Mononuclear cell (primary cell): ENCODE measurements around the gene MS4A8. TPM values are rescaled to one million over a fixed set of nuclear protein-coding genes. Genes with fewer than 3 reads are reported as not detected.
"Not testable (repeated sequence)": the region's sequence is repeated elsewhere in the genome, so short reads cannot be mapped to it uniquely, and the experiment has no call there.

Experiments
- H3K27me3 ChIP-seq: 2 replicates; pipeline ENCODE4 v1.6.0; 2011; ENCODE audit warnings: low read length, control low read depth; ENCODE audit not compliant: insufficient read depth
- H3K4me1 ChIP-seq: 2 replicates; pipeline ENCODE4 v1.5.1; 2011; ENCODE audit warnings: mild to moderate bottlenecking, low read length, control low read depth; ENCODE audit not compliant: insufficient read depth
- H3K4me3 ChIP-seq: 2 replicates; pipeline ENCODE4 v1.5.1; 2011; ENCODE audit warnings: mild to moderate bottlenecking, low read length, moderate library complexity
- H3K9me3 ChIP-seq: 2 replicates; pipeline ENCODE4 v1.5.1; 2011; ENCODE audit warnings: low read depth, mild to moderate bottlenecking, control low read depth, low read length
- total RNA-seq: library from RNA; depleted of rRNA; stranded (reverse); fragments of >200 nt; gene quantifications from one replicate; pipeline ENCODE4 v1.2.3, GENCODE V29; 2012

MS4A8 gene
- not detected for total RNA-seq

GRCh38 chr11:60699284-60699691 is at the start of gene MS4A8:
Gene MS4A8 (plus strand): TSS chr11:60699612. CDS start chr11:60700861, 1,249 bp downstream.
- no peak within 1 kb of the TSS for H3K4me3 ChIP-seq
- H3K27me3 ChIP-seq = no peaks in the 10 kb centered on the region
- no peaks in the 10 kb centered on the region for H3K4me1 ChIP-seq
- no peaks in the 10 kb centered on the region for H3K9me3 ChIP-seq

- Histone ChIP-seq H3K4me1 (no peaks in the 10 kb centered on the region), H3K9me3 (no peaks in the 10 kb centered on the region), H3K4me3 (no peak overlapping the region), H3K27me3 (no peaks in the 10 kb centered on the region)
These were observed 41.5 kb upstream of the MS4A8 start for GRCh38 chr11:60657888-60658287.

- Histone ChIP-seq H3K27me3 (no peaks in the 10 kb centered on the region), H3K9me3 (no peaks in the 10 kb centered on the region), H3K4me3 (no peak overlapping the region), H3K4me1 (no peaks in the 10 kb centered on the region)
These were observed 41.0 kb upstream of the MS4A8 start for GRCh38 chr11:60658409-60658808.

GRCh38 chr11:60672255-60672654 is 27.2 kb upstream of the MS4A8 start:
- Histone ChIP-seq H3K4me1 (no peaks in the 10 kb centered on the region), H3K4me3 (no peak overlapping the region), H3K9me3 (peaks cover 22% of the 10 kb centered on the region), H3K27me3 (peaks cover 10% of the 10 kb centered on the region)

GRCh38 chr11:60678231-60678630 is 21.2 kb upstream of the MS4A8 start:
- not testable (repeated sequence) for H3K4me1 ChIP-seq, H3K27me3 ChIP-seq, H3K4me3 ChIP-seq
- H3K9me3 ChIP-seq = peaks cover 17% of the 10 kb centered on the region

- peaks cover 8% of the 10 kb centered on the region for H3K4me1 ChIP-seq
- no peak overlapping the region for H3K4me3 ChIP-seq
- peaks cover 2% of the 10 kb centered on the region for H3K27me3 ChIP-seq
- peaks cover 13% of the 10 kb centered on the region for H3K9me3 ChIP-seq
These were observed 19.5 kb upstream of the MS4A8 start for GRCh38 chr11:60679879-60680278.

GRCh38 chr11:60680455-60681119 is 18.8 kb upstream of the MS4A8 start:
- Histone ChIP-seq H3K27me3 (peaks cover 2% of the 10 kb centered on the region), H3K4me1 (peaks cover 8% of the 10 kb centered on the region), H3K4me3 (no peak overlapping the region), H3K9me3 (peaks cover 13% of the 10 kb centered on the region)

- H3K4me3 ChIP-seq, H3K27me3 ChIP-seq, H3K9me3 ChIP-seq, H3K4me1 ChIP-seq: not testable (repeated sequence)
These were observed 14.9 kb upstream of the MS4A8 start for GRCh38 chr11:60684541-60684848.

- no peaks in the 10 kb centered on the region for H3K27me3 ChIP-seq
- no peaks in the 10 kb centered on the region for H3K4me1 ChIP-seq
- no peaks in the 10 kb centered on the region for H3K9me3 ChIP-seq
- H3K4me3 ChIP-seq = no peak overlapping the region
These were observed 7.8 kb upstream of the MS4A8 start for GRCh38 chr11:60691661-60692060.

- Histone ChIP-seq H3K4me3 (no peak overlapping the region), H3K9me3 (no peaks in the 10 kb centered on the region), H3K4me1 (no peaks in the 10 kb centered on the region), H3K27me3 (no peaks in the 10 kb centered on the region)
These were observed 524 bp downstream of the MS4A8 start for GRCh38 chr11:60699936-60700335.

GRCh38 chr11:60700689-60701468 is 1.5 kb downstream of the MS4A8 start:
- Histone ChIP-seq H3K4me1 (no peaks in the 10 kb centered on the region), H3K4me3 (no peak overlapping the region), H3K27me3 (no peaks in the 10 kb centered on the region), H3K9me3 (no peaks in the 10 kb centered on the region)

- Histone ChIP-seq H3K27me3 (no peaks in the 10 kb centered on the region), H3K9me3 (no peaks in the 10 kb centered on the region), H3K4me1 (no peaks in the 10 kb centered on the region), H3K4me3 (no peak overlapping the region)
These were observed 2.0 kb downstream of the MS4A8 start for GRCh38 chr11:60701469-60701818.

GRCh38 chr11:60703374-60703773 is 4.0 kb downstream of the MS4A8 start:
- Histone ChIP-seq H3K4me3 (no peak overlapping the region), H3K9me3 (no peaks in the 10 kb centered on the region), H3K4me1 (no peaks in the 10 kb centered on the region), H3K27me3 (no peaks in the 10 kb centered on the region)

GRCh38 chr11:60705895-60706294 is 6.5 kb downstream of the MS4A8 start:
- Histone ChIP-seq H3K4me3 (no peak overlapping the region), H3K4me1 (no peaks in the 10 kb centered on the region), H3K9me3 (no peaks in the 10 kb centered on the region), H3K27me3 (no peaks in the 10 kb centered on the region)

- H3K9me3 ChIP-seq = no peaks in the 10 kb centered on the region
- H3K4me3 ChIP-seq = no peak overlapping the region
- H3K27me3 ChIP-seq = no peaks in the 10 kb centered on the region
- no peaks in the 10 kb centered on the region for H3K4me1 ChIP-seq
These were observed 7.5 kb downstream of the MS4A8 start for GRCh38 chr11:60706931-60707330.

- Histone ChIP-seq H3K4me3 (no peak overlapping the region), H3K9me3 (no peaks in the 10 kb centered on the region), H3K27me3 (no peaks in the 10 kb centered on the region), H3K4me1 (no peaks in the 10 kb centered on the region)
These were observed 11.1 kb downstream of the MS4A8 start for GRCh38 chr11:60710482-60710881.
